Fibroblast of lung (primary cell): Measurements from ENCODE around the gene XPNPEP2. TPM values are rescaled to one million over a fixed set of nuclear protein-coding genes. Genes with fewer than 3 reads are reported as not detected.

Experiments used
- DNase-seq, 2 donors: peaks; one replicate each; pipeline versions ENCODE4 v3.0.0 to v3.0.0-alpha.2; 2010; ENCODE audit warnings: low read depth in 2 of 2
- H2AFZ ChIP-seq: 2 replicates; pipeline ENCODE4 v1.5.1; 2012; ENCODE audit warnings: low read length, control low read depth, inconsistent platforms
- H3K27ac ChIP-seq: 2 replicates; pipeline ENCODE4 v1.5.1; 2011; ENCODE audit warnings: low read length, control low read depth; ENCODE audit not compliant: insufficient read depth
- H3K27me3 ChIP-seq: 2 replicates; pipeline ENCODE4 v1.5.1; 2011; ENCODE audit warnings: mild to moderate bottlenecking, low read length; ENCODE audit not compliant: control insufficient read depth, insufficient read depth
- H3K36me3 ChIP-seq: 2 replicates; pipeline ENCODE4 v1.5.1; 2011; ENCODE audit warnings: low read length; ENCODE audit not compliant: control insufficient read depth, insufficient read depth
- H3K4me1 ChIP-seq: 2 replicates; pipeline ENCODE4 v1.5.1; 2011; ENCODE audit warnings: low read length; ENCODE audit not compliant: control insufficient read depth, insufficient read depth; ENCODE audit errors: extremely low read depth
- H3K4me2 ChIP-seq: 2 replicates; pipeline ENCODE4 v1.5.1; 2011; ENCODE audit warnings: low read length, control low read depth; ENCODE audit not compliant: insufficient read depth; ENCODE audit errors: extremely low read depth
- H3K4me3 ChIP-seq, 4 experiments: fragments of 200-600 bp in 1 of 4; sonication (generic) in 1 of 4; replicated peaks in 1 of 4; 2 replicates each; pipeline ENCODE4 v1.5.1; 2011 to 2016; ENCODE audit warnings: low read length in 4 of 4, low read depth in 3 of 4, mild to moderate bottlenecking in 3 of 4, control low read depth in 2 of 4, inconsistent platforms in 1 of 4, mixed read lengths in 1 of 4; ENCODE audit not compliant: insufficient read depth in 1 of 4; ENCODE audit errors: control extremely low read depth in 1 of 4
- H3K79me2 ChIP-seq: 2 replicates; pipeline ENCODE4 v1.5.1; 2012; ENCODE audit warnings: mild to moderate bottlenecking, low read length, inconsistent platforms; ENCODE audit not compliant: control insufficient read depth, insufficient read depth
- H3K9ac ChIP-seq: 2 replicates; pipeline ENCODE4 v1.5.1; 2011; ENCODE audit warnings: mild to moderate bottlenecking, low read length, control low read depth; ENCODE audit not compliant: insufficient read depth
- H3K9me3 ChIP-seq: 2 replicates; pipeline ENCODE4 v1.5.1; 2012; ENCODE audit warnings: low read depth, low read length; ENCODE audit not compliant: control insufficient read depth, insufficient read depth
- H4K20me1 ChIP-seq: 2 replicates; pipeline ENCODE4 v1.5.1; 2011; ENCODE audit warnings: low read length; ENCODE audit not compliant: control insufficient read depth, insufficient read depth; ENCODE audit errors: extremely low read depth
- CTCF ChIP-seq, 2 donors: IDR thresholded peaks in 1 of 2; conservative IDR thresholded peaks in 1 of 2; 1 replicate in 1 of 2; 2 replicates in 1 of 2; pipeline ENCODE4 v1.5.1; 2011 to 2012; ENCODE audit warnings: low read length in 2 of 2, control low read depth in 1 of 2, inconsistent platforms in 1 of 2, low read depth in 1 of 2, mild to moderate bottlenecking in 1 of 2
- EZH2 ChIP-seq: IDR thresholded peaks from 2 replicates; pipeline ENCODE4 v1.5.1; 2012; ENCODE audit warnings: low read length, control low read depth, mild to moderate bottlenecking; ENCODE audit errors: missing control alignments
- polyA plus RNA-seq, 2 donors: library from polyadenylated mRNA; depleted of rRNA in 1 of 2; stranded (reverse) in 1 of 2; unstranded in 1 of 2; fragments of >200 nt; gene quantifications; 2 replicates each; pipeline ENCODE4 v1.2.1, GENCODE V29; 2011 to 2012; ENCODE audit warnings: missing spikeins in 1 of 2
- total RNA-seq: library from RNA; depleted of rRNA; stranded (reverse); fragments of >200 nt; gene quantifications from 2 replicates; pipeline ENCODE4 v1.2.1, GENCODE V29; 2014

XPNPEP2 gene
- total and polyA plus RNA-seq, 2 donors (not counting 1 experiment from before 2014, with no cell fraction given), result 0.16 to 0.17 TPM

- H4K20me1 ChIP-seq, result no peaks in the 10 kb centered on the region
- no peak for DNase-seq
- H3K4me1 ChIP-seq, result no peaks in the 10 kb centered on the region
- no peaks in the 10 kb centered on the region for H3K79me2 ChIP-seq
- H3K9me3 ChIP-seq, result no peaks in the 10 kb centered on the region
- H3K36me3 ChIP-seq, result no peaks in the 10 kb centered on the region
- TF ChIP-seq EZH2 (no peak), CTCF (conservative IDR thresholded peaks at IDR 0.05 in 1 of 2, IDR thresholded peaks at IDR 0.05 in 1 of 2; ENCODE audit: low read depth in 1 of 2, low read length in 2 of 2) (no peak)
- H2AFZ ChIP-seq, result no peak overlapping the region
- H3K27me3 ChIP-seq, result no peaks in the 10 kb centered on the region
- no peak overlapping the region for H3K9ac ChIP-seq
- no peak overlapping the region for H3K27ac ChIP-seq
- no peak overlapping the region for H3K4me2 ChIP-seq
- H3K4me3 ChIP-seq, result no peak overlapping the region
Observed at GRCh38 chrX:129797251-129797906, 58.6 kb downstream of the XPNPEP2 start.

- no peak for DNase-seq
- Histone ChIP-seq H3K27me3 (no peaks in the 10 kb centered on the region), H3K27ac (no peak overlapping the region), H3K4me3 (no peak overlapping the region), H3K79me2 (no peaks in the 10 kb centered on the region), H3K9me3 (no peaks in the 10 kb centered on the region), H4K20me1 (no peaks in the 10 kb centered on the region), H2AFZ (no peak overlapping the region), H3K4me2 (no peak overlapping the region), H3K9ac (no peak overlapping the region), H3K4me1 (no peaks in the 10 kb centered on the region), H3K36me3 (no peaks in the 10 kb centered on the region)
- TF ChIP-seq EZH2 (no peak), CTCF (conservative IDR thresholded peaks at IDR 0.05 in 1 of 2, IDR thresholded peaks at IDR 0.05 in 1 of 2; ENCODE audit: low read depth in 1 of 2, low read length in 2 of 2) (no peak)
Observed at GRCh38 chrX:129798456-129798855, 59.7 kb downstream of the XPNPEP2 start.

- no peak overlapping the region for H2AFZ ChIP-seq
- TF ChIP-seq EZH2 (no peak), CTCF (conservative IDR thresholded peaks at IDR 0.05 in 1 of 2, IDR thresholded peaks at IDR 0.05 in 1 of 2; ENCODE audit: low read depth in 1 of 2, low read length in 2 of 2) (no peak)
- no peaks in the 10 kb centered on the region for H3K9me3 ChIP-seq
- H3K9ac ChIP-seq, result no peak overlapping the region
- H3K4me2 ChIP-seq, result no peak overlapping the region
- no peaks in the 10 kb centered on the region for H3K27me3 ChIP-seq
- no peak overlapping the region for H3K4me3 ChIP-seq
- no peaks in the 10 kb centered on the region for H4K20me1 ChIP-seq
- H3K79me2 ChIP-seq, result no peaks in the 10 kb centered on the region
- H3K4me1 ChIP-seq, result no peaks in the 10 kb centered on the region
- no peak for DNase-seq
- H3K27ac ChIP-seq, result no peak overlapping the region
- H3K36me3 ChIP-seq, result no peaks in the 10 kb centered on the region
Observed at GRCh38 chrX:129798888-129799287, 60.1 kb downstream of the XPNPEP2 start.
